PFSK-1 (cell line): ENCODE results near the gene NAPG.

ENCODE experiments used
- FOXP2 ChIP-seq: optimal IDR thresholded peaks from 2 replicates; pipeline ENCODE3; 2011; ENCODE audit warnings: borderline replicate concordance, control low read depth, inconsistent platforms; ENCODE audit not compliant: insufficient read depth; ENCODE audit errors: extremely low read length, extremely low read depth
- POLR2AphosphoS5 ChIP-seq: IDR thresholded peaks from 2 replicates; pipeline ENCODE4 v1.6.1; 2012; ENCODE audit warnings: low read depth, mild to moderate bottlenecking, control low read depth, low read length, moderate library complexity
- REST ChIP-seq, 2 experiments: IDR thresholded peaks; 2 replicates each; pipeline versions ENCODE4 v1.6.1 to v1.8.0; 2011 to 2012; ENCODE audit warnings: low read depth in 2 of 2, low read length in 2 of 2, control low read depth in 1 of 2, inconsistent platforms in 1 of 2, mild to moderate bottlenecking in 1 of 2, moderate library complexity in 1 of 2; ENCODE audit not compliant: insufficient read depth in 1 of 2
- SIN3A ChIP-seq: IDR thresholded peaks from 2 replicates; pipeline ENCODE4 v1.6.1; 2012; ENCODE audit warnings: mild to moderate bottlenecking, low read length, moderate library complexity, borderline replicate concordance; ENCODE audit not compliant: insufficient read depth
- TAF1 ChIP-seq: IDR thresholded peaks from 2 replicates; pipeline ENCODE4 v1.6.1; 2012; ENCODE audit warnings: low read length, control low read depth, borderline replicate concordance; ENCODE audit not compliant: insufficient read depth

NAPG gene

GRCh38 chr18:10564975-10565773 lies 39.3 kb downstream of the NAPG start:
- no peak for TF ChIP-seq SIN3A
- no peak for TF ChIP-seq FOXP2
- no peak for TF ChIP-seq TAF1
- TF ChIP-seq REST (IDR thresholded peaks at IDR 0.05; ENCODE audit: insufficient read depth in 1 of 2, low read depth in 2 of 2, low read length in 2 of 2), result no peak
- TF ChIP-seq POLR2AphosphoS5, result no peak

GRCh38 chr18:10565835-10566234 lies 40.0 kb downstream of the NAPG start:
- TF ChIP-seq TAF1, result no peak
- no peak for TF ChIP-seq POLR2AphosphoS5
- TF ChIP-seq FOXP2, result no peak
- no peak for TF ChIP-seq REST (IDR thresholded peaks at IDR 0.05; ENCODE audit: insufficient read depth in 1 of 2, low read depth in 2 of 2, low read length in 2 of 2)

- TF ChIP-seq SIN3A (no peak), POLR2AphosphoS5 (no peak), TAF1 (no peak), REST (IDR thresholded peaks at IDR 0.05; ENCODE audit: insufficient read depth in 1 of 2, low read depth in 2 of 2, low read length in 2 of 2) (no peak), FOXP2 (no peak)
Observed at GRCh38 chr18:10566390-10566789, 40.6 kb downstream of the NAPG start.

GRCh38 chr18:10570622-10571021 lies 44.8 kb downstream of the NAPG start:
- TF ChIP-seq POLR2AphosphoS5 (no peak), SIN3A (no peak), TAF1 (no peak), FOXP2 (no peak), REST (IDR thresholded peaks at IDR 0.05; ENCODE audit: insufficient read depth in 1 of 2, low read depth in 2 of 2, low read length in 2 of 2) (no peak)

- TF ChIP-seq POLR2AphosphoS5, result no peak
- no peak for TF ChIP-seq SIN3A
- TF ChIP-seq REST (IDR thresholded peaks at IDR 0.05; ENCODE audit: insufficient read depth in 1 of 2, low read depth in 2 of 2, low read length in 2 of 2), result no peak
- no peak for TF ChIP-seq TAF1
- no peak for TF ChIP-seq FOXP2
Observed at GRCh38 chr18:10571537-10571936, 45.7 kb downstream of the NAPG start.
